ENCODE results near the gene LZIC. TPM values are rescaled to one million over a fixed set of nuclear protein-coding genes. Genes with fewer than 3 reads are reported as not detected.

The LZIC gene
- polyA plus RNA-seq, 1 of the 3 experiments (the other 2 are of a cell fraction): 9.6 TPM

GRCh38 chr1:9903801-9904527 is 39.2 kb downstream of the LZIC start:
- Histone ChIP-seq H2AFZ (ENCODE audit: low read depth) (no peak overlapping the region), H3K4me1 (ENCODE audit: control insufficient read depth in 1 of 2, insufficient read depth in 2 of 2, low read depth in 1 of 2, low read length in 1 of 2) (peaks cover 0 to 12% of the 10 kb centered on the region in 2 experiments; a peak in 1 of 4 replicates), H3K9me3 (no peaks in the 10 kb centered on the region), H3K27me3 (ENCODE audit: insufficient read depth) (no peaks in the 10 kb centered on the region), H3K4me2 (no peak overlapping the region), H3F3A (replicated peaks; ENCODE audit: insufficient read depth) (no peaks in the 10 kb centered on the region), H3K9me2 (no peaks in the 10 kb centered on the region), H3K9ac (no peak overlapping the region), H3K27ac (ENCODE audit: low read depth in 2 of 2, low read length in 1 of 2) (no peak overlapping the region), H3K36me3 (replicated peaks in 1 of 2; ENCODE audit: control insufficient read depth in 1 of 2, insufficient read depth in 2 of 2, low read length in 1 of 2) (no peaks in the 10 kb centered on the region), H3K79me2 (ENCODE audit: insufficient read depth) (peaks cover 53% of the 10 kb centered on the region), H3K4me3 (ENCODE audit: low read depth in 2 of 2, low read length in 1 of 2) (no peak overlapping the region), H4K20me1 (ENCODE audit: insufficient read depth) (0 out of 2 replicates have a peak, but pooled peaks cover 2% of the 10 kb centered on the region)
- ChIA-PET CTCF (interaction anchor here (0.9 to 1.4 kb wide), 4 partner anchors 12 to 119 kb away, joined by 3 read pairs; no protein-coding TSS in a partner anchor), POLR2A (no interaction called here)
- DNase-seq: no peak
- TF ChIP-seq FOXJ3 (CRISPR knock-in tag; IDR thresholded peaks at IDR 0.05) (no peak), CHD2 (IDR thresholded peaks at IDR 0.05; ENCODE audit: low read length, partially characterized antibody) (no peak), JUND (IDR thresholded peaks at IDR 0.05) (no peak), IRF3 (IDR thresholded peaks at IDR 0.05; ENCODE audit: low read depth, low read length) (no peak), TCF12 (IDR thresholded peaks at IDR 0.05) (no peak), NRF1 (IDR thresholded peaks at IDR 0.05; ENCODE audit: low read depth, low read length) (no peak)
- WGBS (ENCODE audit: low lambda C conversion rate): 83% methylated on average over 9 of the region's 9 CpGs

- no peak overlapping the region for H2AFZ ChIP-seq (ENCODE audit: low read depth)
Observed at GRCh38 chr1:9902060-9902452, 41.1 kb downstream of the LZIC start.

More at GRCh38 chr1:9902060-9902452, 41.1 kb downstream of the LZIC start:
- H3K9ac ChIP-seq: no peak overlapping the region
- H3K4me2 ChIP-seq: no peak overlapping the region
- ChIA-PET CTCF (interaction anchor here (1.1 kb wide), 1 partner anchor 275 kb away, joined by 5 read pairs; no protein-coding TSS in a partner anchor), POLR2A (interaction anchor here (1.1 kb wide), 1 partner anchor 9 kb away, joined by 3 read pairs; no protein-coding TSS in a partner anchor)
- 81% methylated on average over 4 of the region's 6 CpGs for WGBS (ENCODE audit: low lambda C conversion rate)
- no peak for TF ChIP-seq RXRA (IDR thresholded peaks at IDR 0.05; ENCODE audit: borderline replicate concordance, low read depth)
- no peak for TF ChIP-seq EP300 (IDR thresholded peaks at IDR 0.05; ENCODE audit: borderline replicate concordance in 1 of 2, low read depth in 1 of 2, low read length in 1 of 2)
- no peak for TF ChIP-seq FOXJ3 (CRISPR knock-in tag; IDR thresholded peaks at IDR 0.05)
- TF ChIP-seq MAX (IDR thresholded peaks at IDR 0.05; ENCODE audit: low read depth): no peak
- H4K20me1 ChIP-seq (ENCODE audit: insufficient read depth): 0 out of 2 replicates have a peak, but pooled peaks cover 2% of the 10 kb centered on the region
- H3K79me2 ChIP-seq (ENCODE audit: insufficient read depth): peaks cover 47% of the 10 kb centered on the region
- H3K36me3 ChIP-seq (replicated peaks in 1 of 2; ENCODE audit: control insufficient read depth in 1 of 2, insufficient read depth in 2 of 2, low read length in 1 of 2): no peaks in the 10 kb centered on the region
- no peaks in the 10 kb centered on the region for H3F3A ChIP-seq (replicated peaks; ENCODE audit: insufficient read depth)
- H3K27me3 ChIP-seq (ENCODE audit: insufficient read depth): no peaks in the 10 kb centered on the region
- no peak overlapping the region for H3K4me3 ChIP-seq (ENCODE audit: low read depth in 2 of 2, low read length in 1 of 2)
- no peaks in the 10 kb centered on the region for H3K9me3 ChIP-seq
- no peak overlapping the region for H3K27ac ChIP-seq (ENCODE audit: low read depth in 2 of 2, low read length in 1 of 2)
- DNase-seq: no peak
- no peaks in the 10 kb centered on the region for H3K9me2 ChIP-seq
- H3K4me1 ChIP-seq (ENCODE audit: control insufficient read depth in 1 of 2, insufficient read depth in 2 of 2, low read depth in 1 of 2, low read length in 1 of 2): peaks cover 0 to 9% of the 10 kb centered on the region in 2 experiments; a peak in 1 of 4 replicates

Measured in SK-N-SH (cell line).